Stimulated activated CD4-positive, alpha-beta T cell treated with anti-CD3 and anti-CD28 coated beads, Interleukin-2, amount 100 ng/mL, for 24 hours (primary cell): Measurements from ENCODE around the gene HSP90AB1.

ENCODE experiments used
- DNase-seq, 2 donors: peaks; one replicate each; pipeline ENCODE4 v3.0.0-alpha.2; 2020

HSP90AB1 gene

GRCh38 chr6:44235891-44236516, 10.9 kb upstream of the HSP90AB1 start:
- no peak for DNase-seq

GRCh38 chr6:44237021-44237812, 9.7 kb upstream of the HSP90AB1 start:
- DNase-seq = peak; percentile 67 to 77

GRCh38 chr6:44237813-44238433, 9.0 kb upstream of the HSP90AB1 start:
- peak; percentile 81 to 83 for DNase-seq

GRCh38 chr6:44238687-44239350, 8.1 kb upstream of the HSP90AB1 start:
- no peak for DNase-seq

- no peak for DNase-seq
These were observed 3.6 kb upstream of the HSP90AB1 start for GRCh38 chr6:44243345-44243744.

GRCh38 chr6:44245391-44245911, 1.4 kb upstream of the HSP90AB1 start:
- no peak for DNase-seq

- peak; percentile 90 to 93 for DNase-seq
These were observed 814 bp upstream of the HSP90AB1 start for GRCh38 chr6:44245912-44246662.

- DNase-seq = peak; percentile 85 to 89
These were observed 719 bp downstream of the HSP90AB1 start for GRCh38 chr6:44247338-44248302.

GRCh38 chr6:44248579-44248978, 1.7 kb downstream of the HSP90AB1 start:
- no peak for DNase-seq

- no peak for DNase-seq
These were observed 2.3 kb downstream of the HSP90AB1 start for GRCh38 chr6:44249082-44249748.

GRCh38 chr6:44250067-44250717, 3.3 kb downstream of the HSP90AB1 start:
- DNase-seq = no peak

- DNase-seq = no peak
These were observed 3.8 kb downstream of the HSP90AB1 start for GRCh38 chr6:44250718-44251123.

GRCh38 chr6:44251576-44252524, 4.9 kb downstream of the HSP90AB1 start:
- DNase-seq = no peak

- peak; percentile 64 to 73 for DNase-seq
These were observed 6.6 kb downstream of the HSP90AB1 start for GRCh38 chr6:44253307-44254101.

GRCh38 chr6:44254191-44255104, 7.5 kb downstream of the HSP90AB1 start:
- peak; percentile 47 to 52 for DNase-seq

GRCh38 chr6:44255105-44255808, 8.4 kb downstream of the HSP90AB1 start:
- peak; percentile 55 to 63 for DNase-seq
